ENCODE results near the gene TRMT112.
A peak's percentile ranks its signal among the peaks of the same experiment; 100 is the strongest.

Gene TRMT112

GRCh38 chr11:64317325-64317960, at the start of gene TRMT112:
TRMT112 (minus strand) TSS chr11:64317559; CDS start chr11:64317526, 33 bp downstream.
- DNase-seq = peak; percentile 97

GRCh38 chr11:64366751-64367150, 49.4 kb upstream of the TRMT112 start:
- no peak for DNase-seq

- no peak for DNase-seq
Measured at GRCh38 chr11:64364911-64365310, 47.6 kb upstream of the TRMT112 start.

DNA sequence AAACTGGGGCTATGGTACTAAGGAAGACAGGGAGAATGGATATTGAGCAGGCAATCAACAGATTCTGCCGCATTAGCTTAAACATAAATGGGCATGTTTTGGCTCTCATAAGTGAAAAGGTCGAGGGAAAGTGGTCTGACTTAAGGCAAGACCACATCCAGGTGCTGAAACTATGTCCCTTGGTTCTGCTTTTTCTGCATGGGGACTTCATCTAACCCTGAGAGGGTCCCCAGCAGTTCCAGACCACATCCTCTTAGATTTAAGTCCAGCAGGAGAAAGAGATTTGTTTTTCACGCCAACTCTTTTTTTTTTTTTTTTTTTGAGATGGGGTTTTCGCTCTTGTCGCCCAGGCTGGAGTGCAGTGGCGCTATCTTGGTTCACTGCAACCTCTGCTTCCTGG, 47.1 kb upstream of the TRMT112 start:
- DNase-seq = no peak

- DNase-seq = no peak
Measured at GRCh38 chr11:64362339-64362738, 45.0 kb upstream of the TRMT112 start.

GRCh38 chr11:64361659-64362058, 44.3 kb upstream of the TRMT112 start:
- no peak for DNase-seq

DNA sequence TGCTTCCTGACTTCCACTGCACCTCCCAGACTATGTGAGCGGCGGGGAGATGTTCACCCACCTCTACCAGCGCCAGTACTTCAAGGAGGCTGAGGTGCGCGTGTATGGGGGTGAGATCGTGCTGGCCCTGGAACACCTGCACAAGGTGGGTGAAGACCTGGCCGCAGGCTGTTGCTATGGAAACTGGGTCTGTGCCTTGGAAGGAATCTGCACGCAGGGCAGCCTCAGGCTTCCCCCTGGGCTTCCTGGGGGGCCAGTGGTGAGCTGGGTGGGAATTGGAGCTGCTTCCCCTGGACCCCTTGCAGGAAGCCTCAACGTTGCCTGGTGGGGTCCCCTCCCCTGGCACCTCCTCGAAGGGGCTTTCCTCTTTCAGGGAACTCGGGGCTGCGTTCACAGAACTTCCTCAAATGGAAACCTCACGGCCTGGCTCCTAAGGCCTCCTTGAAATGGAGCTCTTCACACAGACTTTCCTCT, 43.1 kb upstream of the TRMT112 start:
- DNase-seq = no peak

- DNase-seq = no peak
Measured at GRCh38 chr11:64359712-64360445, 42.5 kb upstream of the TRMT112 start.

- peak; percentile 67 for DNase-seq
Measured at GRCh38 chr11:64358907-64359711, 41.8 kb upstream of the TRMT112 start, which contains the start of gene RPS6KA4. RPS6KA4 (plus strand) TSS chr11:64359162; CDS start chr11:64359236, 74 bp downstream.

DNA sequence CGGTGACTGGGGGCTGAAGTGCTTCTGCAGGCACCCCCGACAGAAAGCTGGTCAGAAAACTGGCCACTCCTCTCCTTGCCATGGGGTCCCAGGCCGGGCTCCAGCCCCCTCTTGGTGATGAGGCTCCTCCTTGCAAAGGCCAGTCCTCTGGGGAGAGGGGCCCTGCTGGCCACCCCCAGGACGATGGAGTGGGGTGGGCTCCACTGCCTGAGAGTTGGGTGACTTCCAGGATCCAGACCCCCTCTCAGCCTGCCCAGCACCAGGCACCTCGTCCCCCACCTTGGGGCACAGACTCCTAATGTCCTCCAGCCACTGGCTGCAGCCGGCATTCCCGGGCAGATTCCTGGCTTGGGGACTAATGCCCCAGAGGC, 41.2 kb upstream of the TRMT112 start:
- no peak for DNase-seq

GRCh38 chr11:64357904-64358535, 40.7 kb upstream of the TRMT112 start:
- DNase-seq = no peak

DNA sequence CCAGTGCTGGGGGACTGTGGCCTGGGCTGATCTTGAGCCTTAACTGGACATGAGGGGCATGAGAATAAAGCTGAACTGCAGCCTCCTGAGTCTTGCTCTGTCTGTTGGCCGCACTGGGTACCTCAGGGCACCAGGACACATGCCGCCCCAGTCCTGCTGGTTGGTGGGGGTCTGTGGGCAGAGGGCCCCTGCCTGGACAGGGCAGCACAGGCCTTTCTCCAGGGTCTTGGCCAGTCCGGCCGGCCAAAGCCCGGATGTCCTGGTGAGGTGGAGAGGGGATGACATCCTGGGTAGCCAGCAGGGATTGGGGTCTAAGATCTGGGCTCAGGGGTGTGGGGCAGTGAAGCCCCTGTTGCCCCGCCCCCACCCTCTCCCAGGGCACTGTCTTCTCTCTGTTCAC, 40.1 kb upstream of the TRMT112 start:
- DNase-seq = no peak

GRCh38 chr11:64356498-64357411, 39.4 kb upstream of the TRMT112 start:
- peak; percentile 43 for DNase-seq

GRCh38 chr11:64355078-64355940, 38.0 kb upstream of the TRMT112 start:
- peak; percentile 83 for DNase-seq

DNA sequence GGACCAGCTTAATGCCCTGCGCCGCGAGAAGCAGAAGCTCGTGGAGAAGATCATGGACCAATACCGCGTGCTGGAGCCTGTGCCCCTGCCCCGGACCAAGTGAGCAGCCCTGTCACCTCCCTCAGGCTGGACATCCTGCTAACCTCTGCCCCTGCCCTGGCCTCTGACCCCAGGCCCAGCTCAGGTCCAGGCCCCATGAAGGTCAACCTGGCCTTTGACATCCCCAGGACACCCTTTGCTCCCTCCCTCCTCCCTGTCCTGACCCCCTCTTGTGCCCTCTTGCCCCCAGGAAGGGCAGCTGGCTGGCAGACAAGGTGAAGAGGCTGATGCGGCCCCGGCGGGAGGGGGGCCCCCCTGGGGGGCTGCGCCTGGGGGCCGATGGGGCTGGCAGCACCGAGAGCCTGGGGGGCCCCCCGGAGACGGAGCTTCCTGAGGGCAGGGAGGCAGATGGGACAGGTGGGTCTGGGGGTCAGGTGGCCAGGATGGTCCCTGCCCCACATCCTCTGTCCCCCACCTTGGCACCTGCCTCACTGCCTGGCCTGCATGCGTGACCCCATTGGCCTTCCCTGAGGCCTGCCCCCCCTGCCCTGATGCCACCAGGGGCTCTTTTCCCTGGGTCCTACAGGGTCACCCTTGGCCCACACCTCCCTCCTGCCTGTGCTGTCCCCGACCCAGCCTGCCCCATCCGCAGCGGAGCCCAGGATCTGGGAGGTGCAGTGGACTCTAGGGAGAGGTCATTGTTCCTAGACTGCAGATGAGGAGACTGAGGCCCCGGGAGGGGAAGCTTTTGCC, 36.6 kb upstream of the TRMT112 start:
- no peak for DNase-seq

GRCh38 chr11:64352995-64353714, 35.8 kb upstream of the TRMT112 start:
- DNase-seq = no peak

GRCh38 chr11:64352099-64352994, 35.0 kb upstream of the TRMT112 start:
- no peak for DNase-seq

- DNase-seq = no peak
Measured at GRCh38 chr11:64351136-64351631, 33.8 kb upstream of the TRMT112 start.

Measured in fibroblast of skin of right quadriceps (primary cell).